ENCODE data around the gene DIS3L.
"Not testable (repeated sequence)": the region's sequence is repeated elsewhere in the genome, so short reads cannot be mapped to it uniquely, and the experiment has no call there.

The DIS3L gene

DNA sequence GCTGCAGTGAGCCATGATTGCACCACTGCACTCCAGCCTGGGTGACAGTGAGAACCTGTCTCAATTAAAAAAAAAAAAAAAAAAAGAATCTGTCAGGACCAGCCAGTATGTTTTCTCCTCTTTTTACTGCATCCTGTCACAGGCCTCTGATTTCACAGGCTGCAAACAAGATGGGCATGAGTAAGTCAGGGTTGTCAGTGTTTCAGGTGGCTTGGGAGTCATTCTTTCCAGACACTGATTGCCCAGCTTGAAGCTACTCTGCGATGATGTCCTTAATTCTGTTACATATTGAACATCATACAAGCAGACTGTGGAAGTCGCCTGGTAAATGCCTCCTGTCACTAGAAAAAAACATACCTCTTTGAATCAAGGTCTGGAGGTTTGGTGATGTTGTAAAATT is 18.8 kb downstream of the DIS3L start:
- DNase-seq, result no peak

- no peak for DNase-seq
Measured at GRCh38 chr15:66323312-66323928, 30.1 kb downstream of the DIS3L start.

DNA sequence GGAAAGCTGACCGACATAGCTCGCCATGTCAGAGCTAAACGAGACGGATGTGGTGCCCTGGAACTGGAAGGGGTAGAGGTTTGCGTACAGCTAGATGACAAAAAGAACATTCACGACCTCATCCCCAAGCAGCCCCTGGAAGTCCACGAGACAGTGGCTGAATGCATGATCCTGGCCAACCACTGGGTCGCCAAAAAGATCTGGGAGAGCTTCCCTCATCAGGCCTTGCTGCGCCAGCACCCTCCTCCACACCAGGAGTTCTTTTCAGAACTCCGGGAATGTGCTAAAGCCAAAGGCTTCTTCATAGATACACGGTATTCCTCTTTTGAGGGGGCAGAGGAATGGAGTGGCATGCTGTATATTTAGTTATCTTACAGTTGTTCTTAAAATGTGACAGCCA is 32.7 kb downstream of the DIS3L start:
- no peak for DNase-seq

DNA sequence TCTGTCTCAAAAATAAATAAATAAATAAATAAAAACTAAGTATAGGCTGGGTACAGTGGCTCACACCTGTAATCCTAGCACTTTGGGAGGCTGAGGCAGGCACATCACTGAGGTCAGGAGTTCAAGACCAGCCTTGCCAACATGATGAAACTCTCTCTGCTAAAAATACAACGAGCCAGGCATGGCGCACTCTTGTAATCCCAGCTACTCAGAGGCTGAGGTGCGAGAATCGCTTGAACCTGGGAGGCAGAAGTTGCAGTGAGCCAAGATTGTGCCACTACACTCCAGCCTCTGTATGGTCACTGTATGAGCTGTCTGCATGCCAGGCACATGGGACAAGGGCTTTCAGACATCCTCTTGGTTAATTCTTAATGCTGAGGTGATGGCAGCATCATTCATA is 34.4 kb downstream of the DIS3L start:
- no peak for DNase-seq

GRCh38 chr15:66328771-66329170 is 35.4 kb downstream of the DIS3L start:
- no peak for DNase-seq

DNA sequence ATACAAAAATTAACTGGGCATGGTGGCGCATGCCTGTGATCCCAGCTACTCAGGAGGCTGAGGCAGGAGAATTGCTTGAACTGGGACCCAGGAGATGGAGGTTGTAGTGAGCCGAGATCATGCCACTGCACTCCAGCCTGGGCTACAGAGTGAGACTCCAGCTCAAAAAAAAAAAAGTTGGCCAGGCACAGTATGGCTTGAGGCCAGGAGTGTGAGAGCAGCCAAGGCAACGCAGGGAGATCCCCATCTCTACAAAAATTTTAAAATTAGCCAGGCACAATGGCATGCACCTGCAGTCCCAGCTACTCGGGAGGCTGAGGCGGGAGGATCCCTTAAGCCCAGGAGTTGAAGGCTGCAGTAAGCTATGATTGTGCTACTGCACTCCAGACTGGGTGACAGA is 55.2 kb downstream of the DIS3L start:
- not testable (repeated sequence) for DNase-seq

DNA sequence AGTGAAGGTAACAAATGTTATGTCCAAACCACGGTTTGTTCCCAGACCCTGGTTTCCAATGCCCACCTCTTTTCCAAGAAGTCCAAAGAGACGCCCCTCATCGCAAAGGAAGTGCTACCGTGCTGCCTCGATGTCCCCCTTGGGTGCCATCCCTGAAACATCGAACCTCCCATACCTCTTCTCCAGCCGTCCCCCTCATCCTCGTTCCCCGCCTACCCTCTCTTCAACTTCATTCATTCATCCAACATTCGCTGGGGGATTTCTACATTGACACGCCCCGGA is 62.6 kb downstream of the DIS3L start:
- no peak for DNase-seq

DNA sequence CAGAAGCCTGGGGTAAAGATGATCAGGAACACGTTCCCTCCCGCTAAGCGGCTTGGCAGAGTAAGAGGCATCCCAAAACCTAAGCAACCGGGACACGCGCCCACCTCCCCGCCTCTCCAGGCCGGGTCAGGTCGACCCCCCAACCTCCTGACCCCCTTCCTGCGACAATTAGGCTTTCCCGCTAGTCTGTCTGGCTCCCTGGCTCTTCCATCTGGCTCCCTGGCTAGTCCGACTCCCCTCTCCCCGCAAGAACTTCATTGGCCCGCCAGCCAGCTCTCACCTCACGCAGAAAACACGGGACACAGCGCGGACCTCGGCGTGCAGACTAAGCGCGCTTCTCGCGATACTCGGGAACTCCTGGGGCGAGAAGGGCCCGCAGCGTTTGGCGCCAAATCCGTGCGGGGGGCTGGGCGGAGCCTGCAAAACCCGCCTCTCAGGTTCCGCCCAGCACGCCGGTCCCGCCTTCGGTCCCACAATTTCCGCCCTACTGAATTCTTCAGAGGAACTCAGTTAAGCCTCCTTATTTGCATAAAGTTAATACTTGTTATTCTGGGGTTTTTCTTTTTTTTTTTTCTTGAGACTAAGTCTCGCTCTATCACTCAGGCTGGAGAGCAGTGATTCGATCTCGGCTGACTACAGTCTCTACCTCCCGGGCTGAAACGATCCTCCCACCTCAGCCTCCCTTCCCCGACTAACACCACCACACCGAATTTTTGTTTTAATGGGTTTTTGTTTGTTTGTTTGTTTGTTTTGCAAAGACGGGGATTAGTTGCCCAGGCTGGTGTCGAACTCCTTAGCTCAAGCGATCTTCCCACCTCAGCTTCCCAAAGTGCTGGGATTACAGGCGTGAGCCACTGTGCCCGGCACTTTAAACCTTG is 63.2 kb downstream of the DIS3L start, which contains the start of gene TIPIN:
TIPIN (minus strand) TSS at position 327 of the 878 bp plus-strand sequence. CDS start 3,738 bp downstream, outside the sequence.
- peak; percentile 99 for DNase-seq

GRCh38 chr15:66359740-66360139 is 66.4 kb downstream of the DIS3L start:
- DNase-seq, result no peak

DNA sequence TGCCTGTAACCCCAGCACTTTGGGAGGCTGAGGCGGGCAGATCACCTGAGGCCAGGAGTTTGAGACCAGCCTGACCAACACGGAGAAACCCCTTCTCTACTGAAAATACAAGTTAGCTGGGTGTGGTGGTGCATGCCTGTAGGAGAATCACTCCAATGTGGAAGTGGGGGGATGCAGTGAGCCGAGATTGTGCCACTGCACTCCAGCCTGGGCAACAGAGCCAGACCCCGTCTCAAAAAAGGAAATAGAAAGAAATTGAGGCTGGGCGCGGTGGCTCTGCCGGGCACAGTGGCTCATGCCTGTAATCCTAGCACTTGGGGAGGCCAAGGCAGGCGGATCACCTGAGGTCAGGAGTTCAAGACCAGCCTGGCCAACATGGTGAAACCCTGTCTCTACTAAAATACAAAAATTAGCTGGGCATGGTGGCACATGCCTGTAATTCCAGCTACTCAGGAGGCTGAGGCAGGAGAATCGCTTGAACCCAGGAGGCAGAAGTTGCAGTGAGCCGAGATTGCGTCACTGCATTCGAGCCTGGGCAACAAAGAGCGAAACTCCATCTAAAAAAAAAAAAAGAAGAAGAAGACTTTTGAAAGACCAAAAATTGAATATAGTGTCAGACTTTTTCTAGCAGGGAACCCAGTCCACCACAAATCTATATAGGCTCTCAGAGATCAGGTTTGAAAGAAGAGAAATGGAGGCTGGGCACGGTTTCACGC is 68.5 kb downstream of the DIS3L start:
- DNase-seq, result not testable (repeated sequence)

- no peak for DNase-seq
Measured at GRCh38 chr15:66362776-66363175, 69.4 kb downstream of the DIS3L start.

DNA sequence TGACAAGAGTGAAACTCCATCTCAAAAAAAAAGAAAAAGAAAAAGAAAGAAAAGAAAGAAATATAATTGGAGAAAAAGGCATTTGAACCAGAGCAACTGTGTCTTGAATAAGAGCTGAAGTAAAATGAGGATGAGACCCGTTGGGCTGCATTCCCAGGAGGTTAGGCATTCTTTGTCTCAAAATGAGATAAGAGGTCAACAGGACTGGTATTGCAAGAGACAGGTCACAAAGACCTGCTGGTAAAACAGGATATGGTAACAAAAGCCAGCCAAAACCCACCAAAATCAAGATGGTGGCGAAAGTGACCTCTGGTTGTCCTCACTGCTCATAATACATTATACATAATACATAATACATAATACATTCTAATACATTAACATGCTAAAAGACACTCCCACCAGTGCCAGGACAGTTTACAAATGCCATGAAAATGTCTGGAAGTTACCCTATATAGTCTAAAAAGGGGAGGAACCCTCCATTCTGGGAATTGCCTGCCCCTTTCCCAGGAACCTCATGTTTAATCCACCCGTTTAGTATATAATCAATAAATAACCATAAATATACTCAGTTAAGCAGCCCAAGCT is 71.7 kb downstream of the DIS3L start:
- DNase-seq, result no peak

DNA sequence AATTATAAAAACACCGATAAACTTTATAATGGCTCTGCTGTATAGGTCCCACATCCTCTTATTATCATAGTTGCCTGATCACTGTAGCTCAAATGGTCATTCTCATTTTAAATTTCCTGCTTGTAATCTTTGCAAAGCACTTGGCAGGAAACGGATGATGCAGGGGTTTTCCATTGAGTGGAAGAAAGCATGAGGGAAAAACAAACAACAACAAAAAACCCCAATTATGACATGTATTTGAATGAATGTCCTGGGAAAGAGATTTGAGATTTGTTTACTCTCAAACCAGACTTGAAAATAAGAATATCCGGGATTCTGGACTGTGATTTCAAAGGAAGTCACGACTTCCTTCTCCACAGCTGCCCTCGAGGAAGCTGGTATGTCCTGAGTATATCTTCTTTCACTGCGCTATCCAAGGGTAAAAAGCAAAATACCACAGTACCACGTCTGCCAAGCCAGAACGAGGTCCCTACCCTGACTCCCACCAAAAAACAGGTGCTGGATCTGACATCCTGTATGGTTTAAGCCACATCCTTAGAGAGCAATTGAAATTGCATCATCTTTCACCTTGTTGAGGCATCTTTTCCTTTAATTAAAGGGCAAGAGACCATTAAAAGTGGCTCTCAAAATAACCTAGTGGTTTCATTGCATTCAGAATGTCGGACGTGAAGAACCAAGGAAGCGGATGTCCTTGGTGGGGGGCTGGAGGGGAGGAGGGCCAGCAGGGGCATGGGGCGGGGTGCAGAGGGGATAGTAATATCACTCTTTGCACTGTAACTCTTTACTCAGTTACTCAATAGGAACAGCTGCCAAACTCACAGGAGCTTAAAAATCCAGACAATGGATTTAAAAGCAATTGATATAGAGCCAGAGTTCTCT is 76.6 kb downstream of the DIS3L start:
- DNase-seq, result peak; percentile 72

GRCh38 chr15:66374179-66374578 is 80.8 kb downstream of the DIS3L start:
- no peak for DNase-seq

GRCh38 chr15:66378814-66379430 is 85.6 kb downstream of the DIS3L start:
- DNase-seq, result no peak

DNA sequence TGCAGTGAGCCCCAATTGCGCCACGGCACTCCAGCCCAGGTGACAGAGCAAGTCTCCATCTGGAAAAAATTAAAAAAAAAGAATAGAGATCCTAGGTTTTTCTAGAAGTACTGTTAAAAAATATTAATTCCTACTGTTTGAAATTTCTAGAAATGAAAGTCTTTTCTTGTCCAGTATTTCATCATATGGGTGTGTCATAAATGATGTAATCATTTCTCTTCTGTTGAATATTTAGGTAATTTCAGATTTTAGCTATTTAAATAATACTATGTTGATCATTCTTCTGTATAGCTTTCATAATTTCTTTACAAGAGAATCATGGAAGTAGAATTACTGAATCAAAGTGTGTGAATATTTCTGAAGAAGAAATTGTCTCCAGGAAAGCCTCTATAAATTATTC is 88.0 kb downstream of the DIS3L start:
- not testable (repeated sequence) for DNase-seq

Measured in activated CD4-positive, alpha-beta T cell treated with anti-CD3 and anti-CD28 coated beads, Interleukin-2, Interleukin-6, amounts not matched to agents 100 ng/mL and 50 ng/mL, durations not matched to agents 16 hours and 8 hours (primary cell).